HG03354 (cell line): Measurements from ENCODE around the gene TMEM164.
A peak's percentile ranks its signal among the peaks of the same experiment; 100 is the strongest.

Source experiments
- ATAC-seq: cut with Tn5 transposase; IDR thresholded peaks from one replicate; pipeline ENCODE4 v1.9.1; 2021; ENCODE audit warnings: mild to moderate bottlenecking; ENCODE audit not compliant: unreplicated experiment, poor library complexity, severe bottlenecking

TMEM164 gene

DNA sequence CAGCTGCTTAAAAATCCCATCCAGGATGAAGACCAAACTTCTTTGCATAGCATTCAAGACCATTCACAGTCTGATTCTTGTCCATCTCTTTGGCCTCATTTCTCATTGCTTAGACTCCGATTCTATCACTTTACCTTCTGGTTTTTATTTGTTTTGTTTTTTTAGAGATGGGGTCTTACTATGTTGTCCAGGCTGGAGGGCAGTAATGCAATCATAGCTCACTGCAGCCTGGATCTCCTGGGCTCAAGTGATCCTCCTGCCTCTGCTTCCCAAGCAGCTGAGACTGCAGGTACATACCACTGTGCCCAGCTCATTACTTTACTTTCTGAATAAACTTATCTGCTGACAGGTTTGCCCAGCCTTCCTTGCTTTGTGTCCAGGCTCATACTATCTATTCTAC is 152.8 kb downstream of the TMEM164 start:
- no peak for ATAC-seq

GRCh38 chrX:110156167-110156754 is 153.3 kb downstream of the TMEM164 start:
- no peak for ATAC-seq

DNA sequence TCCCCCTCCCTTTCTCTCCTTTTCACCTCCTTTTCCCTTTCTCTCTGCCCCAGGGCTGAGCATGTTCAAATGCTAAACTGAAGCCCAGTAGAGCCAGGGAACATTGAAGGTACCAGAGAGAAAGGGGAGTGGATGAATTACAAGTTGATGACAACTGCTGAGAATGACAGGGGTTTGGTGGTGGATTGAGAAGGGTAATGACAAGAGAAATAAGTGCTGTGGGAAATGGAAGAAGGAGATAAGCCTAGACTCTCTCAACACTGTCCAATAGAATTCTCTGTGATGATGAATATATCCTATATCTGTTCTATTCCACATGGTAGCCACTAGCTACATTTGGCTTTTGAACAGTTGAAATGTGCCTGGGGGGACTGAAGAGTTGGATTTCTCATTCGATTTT is 154.5 kb downstream of the TMEM164 start:
- ATAC-seq: no peak

DNA sequence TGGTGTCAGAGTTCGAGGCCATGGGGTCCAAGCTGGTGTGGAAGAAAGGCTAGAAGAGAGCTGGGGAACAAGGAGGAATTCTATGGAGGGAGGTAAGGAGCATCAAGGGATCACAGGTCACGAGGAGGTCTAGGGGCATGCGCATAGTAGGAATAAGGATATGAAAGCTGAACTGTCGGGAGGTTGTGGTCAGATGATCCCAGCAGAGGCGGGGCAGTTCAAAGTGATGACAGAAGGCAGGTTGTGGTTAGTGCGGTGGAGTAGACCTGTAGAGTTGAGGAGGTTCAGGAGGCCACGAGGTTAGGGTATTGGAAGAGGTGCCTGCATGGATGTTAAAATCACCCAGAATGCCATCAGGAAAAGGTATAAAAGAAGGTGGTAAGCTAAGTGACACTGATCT is 156.3 kb downstream of the TMEM164 start:
- no peak for ATAC-seq

DNA sequence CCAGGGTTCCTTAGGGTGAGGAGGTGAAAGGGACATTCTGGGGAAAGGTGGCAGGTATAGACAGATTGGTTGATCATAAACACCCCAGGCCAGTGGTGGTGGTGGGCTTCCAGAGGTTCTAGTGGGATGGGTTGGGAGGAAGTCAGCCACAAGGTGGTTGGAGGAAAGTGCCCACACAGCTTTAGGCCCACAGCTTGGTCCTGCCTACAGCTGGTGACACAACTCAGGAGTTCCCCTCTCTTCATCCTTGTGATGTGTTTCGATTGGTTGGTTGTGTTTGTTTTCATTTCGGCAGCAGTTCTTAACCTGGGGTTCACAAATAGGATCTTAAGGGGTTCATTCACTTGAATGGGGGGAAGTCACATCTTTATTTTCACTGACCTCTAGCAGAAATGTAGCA is 157.0 kb downstream of the TMEM164 start:
- no peak for ATAC-seq

GRCh38 chrX:110161361-110161686 is 158.4 kb downstream of the TMEM164 start:
- no peak for ATAC-seq

DNA sequence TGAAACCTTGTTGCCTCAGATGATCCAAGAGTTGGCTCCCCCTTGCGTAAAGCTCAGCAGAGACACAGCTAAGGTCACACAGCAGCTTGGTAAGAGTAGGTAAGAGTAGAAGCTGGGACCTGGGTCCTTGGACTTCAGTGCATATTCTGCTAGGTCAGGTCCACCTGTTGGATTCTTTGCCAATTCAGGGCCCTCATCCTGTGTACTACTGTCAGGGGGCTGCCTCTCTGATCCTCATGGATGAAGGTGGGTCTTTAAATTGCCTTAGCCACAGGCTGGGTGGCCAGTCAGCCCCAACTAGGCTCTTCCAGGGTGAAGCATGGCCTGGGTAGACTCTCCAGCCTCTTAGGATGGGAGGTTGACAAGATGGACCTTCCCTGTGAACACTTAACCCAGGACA is 159.2 kb downstream of the TMEM164 start:
- no peak for ATAC-seq

DNA sequence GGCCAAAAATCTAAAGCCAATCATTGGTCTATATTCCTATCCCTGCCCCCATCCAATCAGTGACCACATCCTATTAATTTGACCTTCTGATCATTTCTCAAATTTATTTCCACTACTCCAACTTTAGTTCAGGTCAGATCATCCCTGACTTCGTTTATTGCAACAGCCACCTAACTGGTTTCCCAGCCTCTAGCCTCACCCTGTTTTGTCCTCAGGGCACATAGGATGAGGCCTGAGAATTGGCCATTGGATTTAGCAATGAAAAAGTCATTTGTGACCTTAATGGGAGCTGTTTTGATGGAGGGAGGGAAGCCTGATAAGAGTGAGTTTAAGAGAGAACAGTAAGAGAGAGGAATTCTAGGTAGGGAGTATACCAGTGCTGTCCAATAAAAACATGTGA is 160.0 kb downstream of the TMEM164 start:
- ATAC-seq: no peak

DNA sequence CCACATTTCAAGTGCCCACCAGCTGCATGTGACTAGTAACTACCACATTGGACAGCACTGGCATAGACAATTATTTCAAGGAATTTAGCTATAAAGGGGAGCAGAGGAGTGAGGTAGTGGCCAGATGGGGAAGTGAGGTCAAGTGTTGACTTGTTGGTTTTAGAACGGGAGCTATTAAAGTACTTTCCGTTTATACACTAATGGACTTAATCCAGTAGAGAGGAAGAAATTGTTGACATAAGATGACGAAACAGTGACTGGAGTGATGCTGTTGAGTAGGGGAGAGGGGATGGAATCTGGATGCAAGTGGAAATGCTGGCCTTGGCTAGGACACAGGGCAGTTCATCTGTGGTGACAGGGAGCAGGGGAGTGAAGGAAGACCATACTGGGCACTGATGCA is 160.6 kb downstream of the TMEM164 start:
- no peak for ATAC-seq

DNA sequence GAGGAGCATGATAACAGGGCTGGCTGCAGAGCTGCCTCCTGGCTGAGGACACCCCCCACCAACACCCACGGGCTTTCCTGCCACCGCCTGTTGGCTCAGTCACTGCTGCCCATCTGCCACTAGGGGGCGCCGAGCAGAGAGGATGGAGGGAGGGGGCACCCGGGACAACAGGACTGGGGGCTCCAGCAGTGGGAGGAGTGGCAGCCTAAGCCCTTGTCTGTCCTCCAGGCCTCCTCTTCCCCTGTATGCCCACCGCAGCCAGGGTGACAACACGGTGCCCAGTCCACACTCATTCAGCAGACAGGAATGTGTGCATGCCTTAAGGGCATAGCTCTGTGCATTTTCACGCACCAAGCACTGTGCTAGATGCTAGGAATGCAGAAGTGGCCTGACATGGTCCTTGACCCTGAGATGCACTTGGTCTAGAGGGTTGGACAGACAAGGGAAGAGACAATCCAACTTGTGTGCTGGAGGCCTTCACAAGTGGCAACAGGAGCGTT is 165.1 kb downstream of the TMEM164 start:
- peak; percentile 39 for ATAC-seq

DNA sequence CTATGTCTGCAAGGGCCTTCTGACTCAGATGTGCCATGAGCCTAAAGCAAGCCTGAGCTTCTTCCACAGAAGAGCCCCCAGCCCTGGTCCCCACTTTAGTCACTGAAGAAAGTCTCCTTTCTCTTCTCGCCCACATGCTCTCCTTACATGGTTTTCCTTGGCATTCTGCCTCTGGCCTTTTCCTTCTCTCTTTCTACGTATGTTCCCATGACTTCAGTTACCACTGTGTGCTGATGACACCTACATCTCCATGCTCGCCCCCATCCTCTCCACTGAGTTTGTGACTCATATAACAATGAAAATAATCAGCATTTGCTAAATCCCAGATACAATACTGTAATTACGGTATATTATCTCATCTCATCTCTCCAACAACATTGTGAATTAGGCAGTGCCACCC is 165.7 kb downstream of the TMEM164 start:
- no peak for ATAC-seq

DNA sequence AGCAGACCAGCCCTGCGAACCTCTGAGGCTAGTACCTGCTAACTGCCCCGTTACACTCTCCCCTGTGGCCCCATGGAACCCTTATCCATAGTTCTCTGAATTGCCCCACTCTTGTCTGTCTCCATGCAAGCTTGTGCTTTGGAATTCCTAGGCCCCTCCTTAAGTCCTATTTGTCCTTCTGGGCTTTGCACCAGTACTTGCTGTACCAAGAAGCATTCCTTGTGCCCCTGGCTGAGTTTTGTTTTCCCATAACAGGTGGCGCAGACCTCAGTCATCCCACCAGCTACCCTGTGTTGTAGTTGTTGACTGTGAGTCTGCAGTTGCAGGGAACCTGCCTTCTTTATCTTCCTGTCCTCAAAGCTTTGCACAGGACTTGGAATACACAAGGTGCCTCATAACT is 167.1 kb downstream of the TMEM164 start:
- no peak for ATAC-seq

- no peak for ATAC-seq
These were observed 168.5 kb downstream of the TMEM164 start for GRCh38 chrX:110171442-110171841.

GRCh38 chrX:110172215-110172614 is 169.3 kb downstream of the TMEM164 start:
- ATAC-seq: peak; percentile 98

DNA sequence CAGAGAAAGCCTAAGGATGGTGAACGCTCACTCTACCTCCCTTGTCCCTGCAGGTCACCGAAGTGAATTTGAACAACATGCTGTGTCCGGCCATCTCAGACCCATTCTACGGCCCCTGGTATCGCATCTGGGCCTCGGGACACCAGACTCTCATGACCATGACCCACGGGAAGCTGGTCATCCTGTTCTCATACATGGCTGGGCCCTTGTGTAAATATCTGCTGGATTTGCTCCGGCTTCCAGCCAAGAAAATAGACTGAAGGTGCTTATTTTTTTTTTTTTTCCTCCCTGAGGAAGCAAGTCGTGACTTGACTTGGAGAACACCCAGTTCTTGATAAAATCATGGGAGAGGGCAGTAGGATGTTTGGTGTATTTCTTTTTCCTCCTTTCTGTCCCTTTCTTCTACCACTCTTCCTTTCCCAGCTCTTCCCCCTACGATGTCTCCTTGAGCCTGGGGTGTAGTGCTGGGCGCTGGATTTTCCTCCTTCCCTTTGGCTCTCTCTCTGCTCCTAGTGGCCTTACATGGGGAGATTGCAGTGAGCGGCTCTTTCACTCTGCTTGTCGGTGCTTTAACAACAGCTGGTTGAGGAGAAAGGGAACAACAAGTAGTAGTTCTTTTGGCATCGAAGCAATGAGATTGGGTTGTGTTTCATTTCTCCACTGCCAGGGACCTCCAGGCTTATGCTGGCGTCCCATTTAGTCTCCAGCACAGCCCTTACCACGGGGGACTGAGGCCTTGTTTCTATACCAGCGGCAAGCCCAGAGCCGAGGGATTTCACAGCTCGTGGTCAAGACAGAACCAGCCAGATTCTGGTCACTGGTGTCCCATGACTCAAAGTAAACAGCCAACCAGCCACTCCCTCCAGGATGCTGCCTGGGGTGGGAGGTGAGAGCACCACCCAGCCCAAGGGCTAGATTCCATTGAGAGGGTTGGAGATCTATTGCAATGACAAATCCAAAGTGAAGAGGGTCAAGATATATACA is 170.6 kb downstream of the TMEM164 start:
- ATAC-seq: no peak

- ATAC-seq: no peak
These were observed 172.2 kb downstream of the TMEM164 start for GRCh38 chrX:110175146-110175545.

DNA sequence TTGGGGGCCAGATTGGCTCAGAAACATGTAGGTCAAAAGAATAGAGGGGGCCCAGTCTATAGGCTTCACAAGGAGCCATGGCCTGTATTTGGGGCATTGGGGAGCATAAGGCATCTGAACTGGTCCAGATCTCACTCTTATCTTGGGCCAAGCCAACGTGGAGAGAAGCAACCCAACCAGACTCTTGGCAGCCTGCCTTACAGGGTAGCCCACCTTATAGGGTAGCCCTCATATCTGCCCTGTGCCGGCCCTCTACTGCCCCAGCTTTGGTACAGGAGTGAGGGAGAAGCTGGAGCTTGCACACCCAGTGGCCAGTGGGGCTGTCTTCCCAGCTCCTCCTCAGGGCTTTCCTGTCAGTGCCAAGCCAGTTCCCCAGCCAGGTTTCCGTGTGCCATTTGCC is 172.8 kb downstream of the TMEM164 start:
- no peak for ATAC-seq

GRCh38 chrX:110178179-110178865 is 175.4 kb downstream of the TMEM164 start:
- no peak for ATAC-seq

GRCh38 chrX:110180176-110180927 is 177.4 kb downstream of the TMEM164 start:
- peak; percentile 8 for ATAC-seq

DNA sequence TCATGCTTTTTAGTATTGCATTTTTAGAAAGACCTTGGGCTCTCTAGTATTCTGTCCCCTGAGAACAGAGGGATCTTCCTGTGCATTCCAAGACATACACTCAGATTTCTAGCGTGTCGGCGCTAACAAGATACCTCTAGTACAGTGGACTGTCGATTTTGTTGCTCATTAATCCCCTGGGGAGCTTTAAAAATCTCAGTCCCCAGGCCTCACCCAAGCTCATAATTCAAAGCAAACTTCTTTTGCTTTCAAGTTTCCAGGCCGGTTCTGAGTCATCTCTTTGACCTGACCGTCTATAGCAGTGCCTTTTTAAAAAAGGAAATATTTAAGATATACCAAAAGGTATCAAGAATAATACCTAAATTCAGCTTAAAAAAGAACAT is 178.0 kb downstream of the TMEM164 start:
- peak; percentile 64 for ATAC-seq
